LoVo (cell line): Measurements from ENCODE around the gene IQCC.

ENCODE experiments used
- DNase-seq: peaks from one replicate; pipeline ENCODE4 v3.0.0-alpha.2; 2016; ENCODE audit warnings: low spot score

IQCC gene

DNA sequence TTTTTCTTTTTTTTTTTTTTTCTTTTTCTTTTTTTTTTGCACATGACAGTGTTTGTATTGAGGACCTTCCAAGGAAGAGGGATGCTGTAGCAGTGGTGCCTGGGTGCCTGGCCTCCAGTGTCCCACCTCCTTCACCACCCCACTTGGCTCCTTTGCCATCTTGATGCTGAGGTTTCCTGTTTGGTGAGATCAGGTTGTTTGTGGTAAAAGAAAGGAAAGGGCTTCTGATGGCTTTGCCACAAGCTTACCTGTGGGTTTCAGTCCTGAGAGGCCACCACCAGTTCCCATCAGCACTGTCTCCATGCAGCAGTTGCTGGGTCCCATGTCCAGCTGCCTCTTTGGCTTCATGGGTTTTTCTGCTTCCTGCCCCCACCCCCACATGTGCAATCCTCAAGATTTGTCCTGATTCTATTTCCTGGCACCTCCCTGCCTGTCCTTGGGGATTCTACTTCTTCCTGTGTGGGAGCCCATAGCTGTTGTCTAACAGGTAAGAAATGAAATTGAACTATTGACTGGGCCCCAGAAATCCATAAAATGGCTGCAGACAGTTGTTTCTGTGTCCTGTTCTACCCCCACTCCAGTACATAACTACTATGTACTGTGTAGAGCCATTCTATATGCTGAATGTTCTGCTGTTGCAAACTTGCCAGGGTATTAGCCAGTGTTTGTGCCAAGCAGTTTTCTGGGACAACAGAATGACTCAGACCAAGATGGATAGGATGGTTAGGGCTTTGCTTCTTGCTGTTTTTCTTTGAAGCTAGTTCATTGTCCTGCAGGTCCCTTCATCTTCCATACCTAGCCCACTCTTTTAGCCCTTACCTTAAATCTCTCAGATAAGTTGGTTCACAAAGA lies 9.3 kb upstream of the IQCC start:
- DNase-seq = no peak

DNA sequence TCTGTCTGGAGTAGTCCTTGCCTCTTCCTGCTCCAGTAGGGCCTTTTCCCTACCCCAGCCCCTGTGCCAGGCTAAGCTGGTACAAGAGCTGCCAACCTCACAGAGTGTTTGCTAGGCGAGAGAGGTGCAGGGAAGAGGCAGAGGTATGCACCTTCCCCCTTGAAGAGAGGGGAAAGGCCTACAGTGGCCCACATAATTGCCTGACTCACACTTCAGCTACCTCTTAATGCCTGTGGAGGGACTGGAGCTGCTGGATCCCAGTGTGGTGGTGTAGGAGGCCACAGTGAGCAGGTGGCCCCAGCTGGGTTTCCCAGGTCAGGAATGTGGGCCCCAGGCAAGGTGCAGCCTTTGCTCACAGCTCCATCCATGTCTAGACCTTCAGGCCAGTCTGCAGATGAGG lies 8.4 kb upstream of the IQCC start:
- DNase-seq = no peak

DNA sequence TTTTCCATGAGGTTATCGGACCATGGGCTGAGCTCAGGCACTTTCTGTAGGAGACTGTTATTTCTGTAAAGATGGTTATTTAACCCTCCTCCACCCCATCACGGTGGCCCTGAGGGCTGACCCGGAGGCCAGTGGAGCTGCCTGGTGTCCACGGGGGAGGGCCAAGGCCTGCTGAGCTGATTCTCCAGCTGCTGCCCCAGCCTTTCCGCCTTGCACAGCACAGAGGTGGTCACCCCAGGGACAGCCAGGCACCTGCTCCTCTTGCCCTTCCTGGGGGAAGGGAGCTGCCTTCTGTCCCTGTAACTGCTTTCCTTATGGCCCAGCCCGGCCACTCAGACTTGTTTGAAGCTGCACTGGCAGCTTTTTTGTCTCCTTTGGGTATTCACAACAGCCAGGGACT lies 7.6 kb upstream of the IQCC start:
- DNase-seq = no peak

DNA sequence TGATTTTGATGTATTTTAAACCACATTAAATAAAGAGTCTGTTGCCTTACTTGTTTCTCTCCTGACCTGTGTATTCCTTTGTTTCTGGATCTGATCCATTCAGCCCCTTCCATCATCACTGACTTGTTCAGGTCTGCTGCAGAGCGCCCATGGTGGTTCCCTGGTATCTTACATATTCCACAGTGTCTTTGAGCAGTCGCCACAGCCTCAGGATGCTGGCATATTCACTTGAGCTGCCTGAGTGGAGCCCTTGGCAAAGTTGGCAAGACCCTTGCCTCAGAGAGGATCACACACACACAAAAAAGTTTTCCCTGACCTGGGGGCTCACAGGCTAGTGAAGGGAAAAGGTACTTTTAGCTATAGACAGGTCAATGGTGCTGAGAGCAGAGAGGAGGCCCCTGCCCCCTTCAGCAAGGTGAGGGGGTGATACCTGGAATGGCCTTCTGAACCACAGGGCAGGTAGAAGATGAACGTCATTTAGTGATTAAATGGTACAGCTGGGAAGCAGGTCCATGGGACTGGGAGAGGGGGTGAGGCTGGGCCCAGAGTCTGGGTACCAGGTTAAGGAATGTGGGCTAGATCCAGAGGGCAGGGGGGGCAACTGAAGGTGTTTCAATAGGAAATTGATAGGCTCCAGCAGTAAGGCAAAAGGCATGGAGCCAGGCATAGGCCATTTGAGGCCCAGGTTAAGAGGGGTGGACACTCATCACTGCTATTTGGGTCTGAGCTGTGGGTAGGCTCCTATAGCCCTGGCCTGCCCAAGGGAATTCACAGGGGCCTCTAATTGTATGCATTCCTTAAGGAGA lies 7.0 kb upstream of the IQCC start:
- no peak for DNase-seq

DNA sequence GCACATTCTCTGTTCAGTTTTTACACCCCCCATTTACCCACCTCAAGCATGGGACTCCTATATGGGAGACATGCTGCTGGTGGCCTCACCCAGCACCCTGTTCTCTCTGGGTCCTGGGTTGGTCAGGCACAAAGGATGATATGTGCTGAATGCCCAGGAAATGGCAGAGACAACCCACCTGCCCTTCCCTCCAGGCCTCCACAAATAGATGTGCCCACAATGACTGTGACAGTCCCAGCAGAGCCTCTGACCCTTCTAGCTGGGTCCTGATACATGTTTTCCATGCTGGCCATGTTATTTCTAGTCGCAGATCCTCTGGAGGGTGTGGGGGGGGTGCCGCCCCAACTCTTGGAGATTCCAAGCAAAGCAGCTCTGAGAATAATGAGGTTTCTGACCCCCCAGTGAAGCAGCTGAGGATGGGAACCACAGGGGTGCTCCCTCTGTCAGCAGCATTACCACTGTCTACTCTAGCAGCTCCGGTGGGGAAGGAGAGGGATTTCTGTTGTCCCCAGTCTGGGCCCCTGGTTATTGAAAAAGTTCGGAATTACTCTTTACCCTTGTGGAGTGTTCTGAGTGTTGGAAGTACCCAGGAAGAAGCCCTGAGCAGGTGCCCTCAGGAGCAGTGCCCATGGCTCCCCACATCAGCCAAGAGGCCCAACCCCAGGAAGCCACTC lies 6.3 kb upstream of the IQCC start:
- no peak for DNase-seq

DNA sequence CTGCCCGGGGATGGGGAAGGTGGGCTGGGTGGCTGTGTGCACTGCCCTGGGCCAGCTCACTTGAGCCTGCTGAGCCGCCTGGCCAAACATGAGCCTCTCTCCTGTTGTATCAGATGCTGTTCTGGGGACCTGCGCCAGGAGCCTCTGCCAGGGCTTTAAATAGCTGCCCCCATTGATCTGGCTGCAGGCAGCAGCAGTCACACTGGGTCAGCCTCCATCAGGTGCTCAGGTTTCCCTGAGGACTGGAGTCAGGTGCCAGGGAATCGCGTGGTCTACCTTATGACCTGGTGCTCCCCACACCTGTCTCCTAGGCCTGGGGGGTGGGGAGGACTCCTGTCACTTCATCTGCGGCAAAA lies 5.8 kb upstream of the IQCC start:
- DNase-seq = no peak

DNA sequence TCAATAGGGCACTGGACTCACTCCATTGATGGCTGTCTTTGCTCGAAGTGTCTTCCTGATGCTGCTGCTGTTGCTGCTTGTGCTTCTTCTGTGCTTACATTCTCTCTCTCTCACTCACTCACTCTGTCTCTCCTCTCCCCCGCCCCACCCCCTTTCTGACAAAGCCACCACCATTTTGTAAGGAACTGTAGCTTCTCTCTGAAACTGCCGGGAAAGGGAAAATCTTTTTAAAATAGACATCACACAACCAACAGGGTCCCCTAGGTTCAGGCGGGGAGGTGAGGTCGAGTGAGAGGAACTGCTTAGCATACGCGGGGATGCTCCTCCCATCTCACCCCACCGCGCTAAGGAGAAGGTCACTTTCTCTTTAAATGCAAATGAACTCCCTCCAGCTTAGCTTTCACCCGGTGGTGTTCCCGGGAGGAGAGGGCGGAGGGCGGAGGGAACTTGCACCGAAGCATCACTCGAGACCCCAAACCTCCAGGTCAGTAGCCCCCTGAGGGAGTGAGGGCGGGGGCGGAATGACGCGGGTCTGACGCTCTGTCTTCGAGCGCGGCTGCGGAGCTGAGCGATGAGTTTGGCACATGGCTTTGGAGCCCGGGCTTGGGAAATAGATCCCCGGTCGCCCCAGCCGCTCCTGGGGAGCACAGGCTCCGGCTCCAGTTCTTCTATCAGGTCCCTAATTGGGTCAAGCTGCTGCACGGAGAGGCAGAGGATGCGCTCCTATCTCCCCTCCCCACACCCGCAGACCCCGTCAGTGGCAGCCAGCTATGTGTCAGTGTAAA lies 5.1 kb upstream of the IQCC start, which contains the start of gene CCDC28B:
TSS of gene CCDC28B (plus strand) at position 370 of the 785 bp plus-strand sequence. CDS start 1,341 bp downstream, outside the sequence.
- DNase-seq = peak; percentile 61

DNA sequence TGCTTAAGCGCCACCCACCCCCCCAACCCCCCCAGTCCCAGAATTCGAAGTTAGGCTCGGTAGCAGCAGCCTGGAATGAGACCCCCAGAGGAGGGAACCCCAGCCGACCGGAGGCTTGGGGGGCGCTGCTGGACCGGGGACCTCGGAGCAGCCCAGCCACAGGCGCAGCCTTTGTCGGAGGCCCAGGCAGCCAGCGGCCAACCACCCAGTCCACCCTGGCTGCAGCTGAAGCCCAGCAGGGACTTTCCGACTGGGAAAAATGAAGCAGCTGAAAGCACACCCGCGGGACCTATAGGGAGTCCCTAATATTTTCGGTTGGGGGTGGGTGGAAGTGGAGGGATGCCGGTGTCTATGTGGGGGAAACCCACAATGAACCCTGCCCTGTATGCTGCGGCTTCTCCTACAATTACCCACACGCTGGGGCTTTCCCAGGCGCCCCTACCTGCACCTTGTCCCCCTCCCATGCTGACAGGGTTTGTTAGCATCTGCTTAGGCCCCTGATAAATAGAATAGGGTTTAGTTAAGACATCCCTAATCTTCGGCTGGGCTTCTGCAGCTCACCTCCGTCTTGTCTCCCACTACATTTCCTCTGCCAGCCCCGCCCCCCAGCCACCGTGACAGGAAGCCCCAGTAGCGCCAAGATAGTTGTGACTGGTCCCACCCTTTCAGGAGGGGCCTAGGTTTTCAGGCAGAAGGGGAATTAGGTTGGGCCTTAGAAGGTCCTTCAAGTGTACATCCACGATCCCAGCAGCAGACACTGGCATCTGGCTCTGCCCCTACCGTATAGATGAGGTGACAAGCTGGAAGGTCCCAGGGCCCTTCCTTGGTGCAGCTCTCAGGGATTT lies 4.2 kb upstream of the IQCC start:
- DNase-seq = no peak

DNA sequence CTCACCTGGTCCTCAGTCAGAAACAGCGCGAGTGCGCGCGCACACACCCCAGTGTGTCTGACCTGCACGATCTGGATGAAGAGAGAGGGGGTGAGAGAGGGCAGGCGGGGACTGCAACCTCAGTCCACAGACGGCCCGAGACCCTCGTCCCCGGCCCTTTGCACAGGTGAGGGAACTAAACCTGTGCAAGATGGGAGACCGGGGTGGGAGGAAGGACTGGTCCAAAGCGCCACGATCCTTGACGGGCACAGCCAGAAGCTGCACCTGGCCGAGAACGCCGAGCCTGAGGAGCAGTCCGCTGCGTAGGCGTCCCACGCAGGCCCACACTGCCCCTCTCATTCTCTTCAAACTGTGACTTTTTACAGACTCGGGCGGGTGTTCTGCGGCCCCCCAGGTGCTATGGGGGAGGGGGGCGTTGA lies 519 bp upstream of the IQCC start:
- DNase-seq = no peak

DNA sequence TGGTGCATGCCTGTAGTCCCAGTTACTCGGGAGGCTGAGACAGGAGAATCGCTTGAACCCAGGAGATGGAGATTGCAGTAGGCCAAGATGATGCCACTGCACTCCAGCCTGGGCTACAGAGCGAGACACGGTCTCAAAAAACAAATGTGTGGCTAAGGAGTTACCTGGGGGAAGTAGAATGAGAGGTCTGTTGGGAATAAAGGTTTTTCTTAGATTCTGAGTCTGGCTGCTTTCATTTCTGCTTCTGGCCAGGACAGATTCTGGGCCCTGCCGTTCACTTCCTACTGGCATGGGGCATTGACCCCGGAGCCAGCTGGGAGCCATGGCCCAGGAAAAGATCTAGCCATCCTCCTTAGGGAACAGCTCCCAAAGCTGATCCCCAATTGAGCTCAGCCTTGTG lies 3.0 kb downstream of the IQCC start:
- no peak for DNase-seq

DNA sequence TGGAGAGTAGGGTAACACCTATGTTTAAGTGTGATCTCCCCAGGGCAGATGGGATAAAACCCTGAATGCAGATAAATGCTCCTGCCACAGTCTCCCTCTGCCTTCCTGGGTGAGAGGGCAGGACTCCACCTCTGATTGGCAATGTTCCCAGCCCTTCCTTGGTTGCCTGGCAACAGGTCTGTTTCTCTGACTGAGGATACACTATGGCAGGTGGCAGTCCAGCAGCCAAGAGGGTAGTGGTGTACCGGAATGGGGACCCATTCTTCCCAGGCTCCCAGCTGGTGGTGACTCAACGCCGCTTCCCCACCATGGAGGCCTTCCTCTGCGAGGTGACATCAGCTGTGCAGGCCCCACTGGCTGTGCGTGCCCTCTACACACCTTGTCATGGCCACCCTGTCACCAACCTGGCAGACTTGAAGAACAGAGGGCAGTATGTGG lies 3.4 kb downstream of the IQCC start, which contains the start of gene DCDC2B:
TSS of gene DCDC2B (plus strand) at position 199 of the 438 bp plus-strand sequence. CDS start at position 204, 5 bp downstream.
- DNase-seq = peak; percentile 68

DNA sequence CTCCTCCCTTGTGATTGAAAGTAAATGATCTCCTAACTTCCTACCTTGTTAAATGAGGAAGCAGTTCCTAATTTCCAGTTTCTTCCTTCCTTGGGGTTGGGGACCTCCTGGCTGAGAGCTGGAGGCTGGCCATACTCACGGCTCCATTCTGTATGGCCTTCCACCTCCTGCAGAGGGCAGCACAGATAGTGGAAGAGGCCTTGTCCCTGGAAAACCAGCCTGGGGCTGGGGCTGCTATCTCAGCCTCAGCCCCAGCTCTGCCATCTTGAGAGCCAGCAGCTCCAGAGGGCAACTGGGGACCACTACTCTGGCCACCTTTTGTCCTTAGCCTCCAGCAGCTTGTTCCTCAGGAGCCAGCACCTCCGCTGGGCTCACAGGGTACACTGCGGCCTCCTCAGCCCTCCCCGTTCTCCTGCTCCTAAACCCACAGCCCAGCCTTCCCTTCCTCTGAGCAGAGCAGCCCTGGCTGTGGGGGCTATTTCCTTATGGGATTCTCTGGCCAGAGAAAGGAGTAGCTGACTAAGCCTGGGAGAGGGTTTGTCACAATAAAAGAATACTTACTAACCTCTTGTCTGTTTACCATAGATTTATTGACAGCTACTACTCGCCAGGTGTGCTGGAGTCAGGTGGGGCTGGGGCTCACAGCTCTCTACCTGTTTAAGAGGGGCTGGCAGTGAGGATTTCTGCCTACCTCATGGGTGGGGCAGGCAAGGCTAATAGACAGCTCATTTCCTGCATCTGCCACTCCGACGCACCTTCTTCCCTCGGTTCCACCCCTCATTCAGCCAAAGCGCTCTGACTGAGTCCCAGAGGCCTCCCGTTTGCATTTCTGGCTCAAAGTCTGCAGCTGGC lies 10.4 kb downstream of the IQCC start:
- DNase-seq = peak; percentile 39

DNA sequence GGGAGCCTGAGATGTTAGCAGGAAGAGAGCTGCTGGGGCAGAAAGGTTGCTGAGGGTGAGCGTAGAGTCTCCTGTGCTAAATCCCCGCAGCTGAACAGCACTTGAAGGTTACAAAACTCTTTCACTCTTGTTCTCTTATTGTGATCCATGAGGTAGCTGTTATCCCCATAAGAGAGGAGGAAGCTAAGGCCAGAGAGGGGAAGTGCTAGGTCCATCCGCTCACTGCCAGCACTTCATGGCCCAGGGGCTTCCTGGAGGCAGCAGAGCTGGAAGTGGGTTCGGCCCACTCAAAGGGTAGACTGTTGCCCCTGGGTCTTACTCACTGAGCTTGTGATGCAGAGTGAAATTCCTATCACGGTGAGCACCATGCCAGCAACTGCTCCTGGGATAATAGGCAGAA lies 11.1 kb downstream of the IQCC start:
- no peak for DNase-seq

DNA sequence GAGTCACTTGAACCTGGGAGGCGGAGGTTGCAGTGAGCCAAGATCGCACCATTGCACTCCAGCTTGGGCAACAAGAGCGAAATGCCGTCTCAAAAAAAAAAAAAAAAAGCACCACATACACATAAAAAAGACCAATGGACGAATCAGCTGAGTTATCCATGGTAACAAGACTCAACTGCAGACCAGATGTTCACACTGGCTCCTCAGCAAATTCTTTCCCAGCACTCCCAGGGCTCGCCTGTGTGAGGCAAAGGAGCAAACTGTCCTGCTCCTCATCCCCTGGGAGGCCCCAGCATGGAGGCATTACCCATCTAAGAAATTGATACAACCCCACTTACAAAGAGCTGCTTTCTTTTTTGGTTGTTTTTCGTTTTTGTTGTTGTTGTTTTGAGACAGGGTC lies 13.6 kb downstream of the IQCC start:
- DNase-seq = no peak

DNA sequence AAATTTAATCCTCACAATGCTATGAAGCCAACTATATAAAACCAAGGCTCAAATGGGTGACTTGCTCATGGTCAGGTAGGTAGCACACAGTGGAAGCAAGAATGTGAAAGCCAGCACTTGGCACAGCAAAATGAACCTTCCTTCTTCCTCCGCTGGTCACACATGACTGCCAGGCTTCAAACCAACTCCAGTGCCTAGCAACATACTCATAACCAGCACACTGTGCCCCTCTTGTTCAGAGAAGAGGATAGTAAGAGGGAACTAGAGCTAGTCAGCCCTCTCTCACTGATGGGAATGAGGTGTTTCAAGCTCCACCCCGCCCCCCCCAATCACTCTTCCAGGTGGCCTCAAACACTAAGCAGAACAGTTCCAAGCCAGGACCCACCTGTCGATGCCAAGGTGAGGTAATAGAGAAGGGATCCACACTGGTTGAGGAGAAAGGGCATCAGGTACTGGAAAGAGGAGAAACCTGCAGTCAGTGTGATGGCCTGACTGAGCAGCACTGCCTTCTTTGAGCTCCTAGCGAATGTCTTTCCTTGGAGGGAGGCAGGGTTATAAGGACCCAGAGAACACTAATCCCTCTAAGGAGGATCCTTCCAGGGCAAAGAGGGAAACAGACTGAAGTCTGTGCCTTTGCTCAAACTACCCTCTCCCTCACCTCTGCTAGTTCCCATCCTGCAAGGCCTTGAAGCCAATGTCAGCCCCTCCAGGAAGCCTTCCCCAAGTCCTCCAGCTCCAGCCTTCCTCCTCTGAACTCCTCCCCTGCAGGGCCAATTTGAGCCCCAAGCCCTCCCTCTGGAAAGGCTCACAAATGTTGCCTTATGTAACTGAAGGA lies 15.5 kb downstream of the IQCC start:
- DNase-seq = no peak

DNA sequence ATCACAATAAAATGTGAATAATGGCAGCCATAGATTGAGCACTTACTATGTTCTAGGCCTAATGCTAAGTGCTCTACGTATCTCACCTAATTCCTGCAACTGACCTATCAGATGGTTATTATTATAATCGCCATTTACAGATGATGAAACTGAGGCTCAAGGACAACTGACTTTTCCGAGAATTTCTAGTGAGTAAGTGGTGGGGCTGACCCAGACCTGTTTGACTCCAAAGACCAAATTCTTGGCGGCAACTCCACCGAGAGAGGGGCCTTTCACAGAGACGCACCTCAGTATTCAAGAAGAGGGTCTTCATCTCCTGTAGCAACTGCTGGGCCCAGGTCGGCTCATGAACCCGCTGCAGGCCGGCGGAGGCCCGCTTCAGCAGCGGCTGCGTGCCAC lies 16.1 kb downstream of the IQCC start:
- no peak for DNase-seq

DNA sequence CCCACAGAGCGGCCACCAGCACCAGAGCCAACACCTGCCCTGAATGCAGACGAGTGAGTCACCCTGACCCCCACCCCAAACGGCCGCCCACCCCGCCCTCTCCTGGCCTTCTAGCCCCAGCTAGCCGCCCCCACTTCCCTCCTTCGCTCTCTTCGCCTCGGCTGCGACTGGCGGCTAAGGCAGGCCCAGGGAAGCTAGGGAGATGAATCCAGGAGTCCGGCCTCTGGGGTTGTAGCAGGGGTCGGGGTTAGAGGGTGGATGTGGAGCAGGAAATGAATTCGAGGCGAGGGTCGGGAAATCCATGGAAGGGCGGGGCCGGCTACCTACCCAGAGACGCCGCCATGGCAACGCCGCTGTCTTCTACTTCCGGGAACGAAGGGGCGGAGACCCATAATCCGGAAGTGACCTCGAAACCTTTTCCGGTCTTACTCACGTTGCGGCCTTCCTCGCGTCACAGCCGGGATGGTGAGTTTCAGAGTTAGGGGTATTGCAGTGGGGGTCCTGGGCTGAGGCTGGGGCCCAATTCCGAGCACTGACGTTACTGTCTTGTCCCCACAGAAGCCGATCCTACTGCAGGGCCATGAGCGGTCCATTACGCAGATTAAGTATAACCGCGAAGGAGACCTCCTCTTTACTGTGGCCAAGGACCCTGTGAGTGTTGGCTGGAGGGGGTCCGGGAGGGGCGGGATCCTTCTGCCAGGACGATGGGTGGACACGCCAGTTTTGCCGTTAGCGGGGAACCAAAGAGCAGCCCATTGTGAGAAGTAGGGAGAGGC lies 16.7 kb downstream of the IQCC start, which contains the start of the genes EIF3I and TMEM234:
TSS of gene EIF3I (plus strand) at position 428 of the 776 bp plus-strand sequence. CDS start at position 463, 35 bp downstream.
TSS of gene TMEM234 (minus strand) at position 374 of the 776 bp plus-strand sequence. CDS start at position 343, 31 bp downstream.
- DNase-seq = peak; percentile 92

DNA sequence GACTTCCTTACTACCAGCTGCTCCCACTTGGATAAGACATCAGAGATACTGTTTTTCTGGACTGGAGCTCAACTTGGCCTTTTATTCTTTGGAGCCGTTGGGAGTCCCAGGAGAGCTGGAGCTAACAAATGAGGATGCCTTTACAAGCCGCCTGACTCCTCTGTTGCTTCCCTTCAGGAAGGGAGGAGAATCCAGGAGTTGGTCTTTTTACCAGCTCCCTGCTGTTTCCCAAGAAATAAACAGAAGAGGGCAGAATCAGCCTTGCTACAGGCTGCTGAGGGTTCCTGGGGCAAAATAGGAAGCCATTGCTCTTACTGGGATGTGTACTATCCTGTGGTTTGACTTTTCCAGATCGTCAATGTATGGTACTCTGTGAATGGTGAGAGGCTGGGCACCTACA lies 18.2 kb downstream of the IQCC start:
- DNase-seq = no peak
